ENCODE data around the gene CCNYL1.
"Not testable (repeated sequence)": the region's sequence is repeated elsewhere in the genome, so short reads cannot be mapped to it uniquely, and the experiment has no call there.

CCNYL1 gene

DNA sequence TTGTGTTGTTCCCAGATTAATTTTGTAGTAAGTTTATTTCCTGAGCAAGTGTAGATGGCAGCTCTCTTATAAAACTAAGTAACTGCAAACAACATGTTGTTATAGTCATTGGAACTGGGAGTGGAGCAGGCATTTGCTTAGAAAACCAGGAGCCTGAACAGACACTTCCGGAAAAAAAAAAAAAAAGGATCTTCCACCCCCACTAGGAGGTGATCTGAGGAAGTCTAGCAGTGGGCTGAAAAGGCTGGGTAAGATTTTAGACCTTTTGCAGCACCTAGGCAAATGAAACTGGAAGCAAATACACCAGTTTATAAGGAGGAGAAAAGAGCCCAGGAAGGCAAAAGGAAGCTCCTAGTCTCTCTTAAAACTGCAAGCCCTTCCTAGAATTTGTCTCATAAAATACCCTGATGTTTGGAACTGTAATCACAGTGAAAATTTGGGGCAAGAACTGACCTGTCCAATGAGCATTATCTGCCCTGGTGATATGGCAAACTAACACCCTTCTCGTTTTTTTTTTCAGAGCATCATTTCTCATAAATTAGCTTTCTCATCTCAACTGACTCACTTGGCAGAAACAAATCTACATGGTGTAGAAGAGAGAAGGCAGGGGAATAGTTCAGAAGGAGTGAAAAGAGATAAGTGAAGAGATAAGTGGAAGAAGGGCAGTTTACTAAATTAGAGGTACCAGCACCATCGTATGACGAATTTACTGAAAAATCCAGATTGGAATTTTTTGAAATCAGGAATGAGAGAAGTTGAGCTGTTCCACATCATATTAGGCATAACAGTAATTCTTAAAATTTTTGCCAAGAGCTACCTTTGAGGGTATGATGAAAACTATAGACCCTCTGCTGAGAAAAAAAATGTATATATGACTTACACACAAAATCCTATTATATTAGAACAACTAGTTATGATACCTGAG is 4.2 kb upstream of the CCNYL1 start:
- in situ Hi-C loops (cut with HindIII; ENCODE audit: low pct_unique_long_range_greater_than_20kb, low sequenced_read_pairs) = no loop called here
- DNase-seq (ENCODE audit: low read depth in 1 of 2, low spot score in 1 of 2) = no peak
- no peak for TF ChIP-seq JUND (IDR thresholded peaks at IDR 0.05; ENCODE audit: low read depth)

DNA sequence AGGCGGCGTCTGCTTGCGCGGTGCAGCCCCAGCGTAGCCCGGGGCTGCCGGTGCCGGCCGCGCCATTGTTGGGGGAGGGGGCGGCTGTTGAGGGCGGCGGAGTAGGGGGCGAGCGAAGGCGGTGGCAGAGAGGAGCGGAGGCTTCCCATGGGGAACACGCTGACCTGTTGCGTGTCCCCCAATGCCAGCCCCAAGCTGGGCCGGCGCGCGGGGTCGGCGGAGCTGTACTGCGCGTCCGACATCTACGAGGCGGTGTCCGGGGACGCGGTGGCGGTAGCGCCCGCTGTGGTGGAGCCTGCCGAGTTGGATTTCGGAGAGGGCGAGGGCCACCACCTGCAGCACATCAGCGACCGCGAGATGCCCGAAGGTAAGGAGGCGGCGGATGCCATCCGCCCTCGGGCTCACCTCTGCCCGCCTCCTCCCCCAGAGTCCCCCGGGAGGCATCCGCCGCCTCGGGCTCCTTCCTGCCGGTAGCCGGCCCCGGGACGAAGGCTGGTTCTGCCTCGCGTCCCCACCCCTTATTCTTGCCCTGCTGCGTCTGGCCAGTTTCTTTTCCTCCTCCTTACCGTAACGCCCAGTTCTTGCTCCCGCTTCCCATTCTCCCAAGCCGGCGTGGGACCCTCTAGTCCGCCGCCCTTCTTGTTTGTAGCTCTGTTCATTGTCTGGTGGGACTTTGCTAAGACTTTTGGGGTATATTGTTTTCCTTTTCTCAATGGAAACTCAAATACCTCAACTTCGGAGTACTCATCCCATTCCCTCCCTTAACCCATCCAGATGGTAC is 500 bp downstream of the CCNYL1 start:
- peak; percentile 29 to 41 for DNase-seq (ENCODE audit: low read depth in 1 of 2, low spot score in 1 of 2)
- in situ Hi-C loops (cut with HindIII; ENCODE audit: low pct_unique_long_range_greater_than_20kb, low sequenced_read_pairs) = no loop called here
- no peak for TF ChIP-seq JUND (IDR thresholded peaks at IDR 0.05; ENCODE audit: low read depth)

DNA sequence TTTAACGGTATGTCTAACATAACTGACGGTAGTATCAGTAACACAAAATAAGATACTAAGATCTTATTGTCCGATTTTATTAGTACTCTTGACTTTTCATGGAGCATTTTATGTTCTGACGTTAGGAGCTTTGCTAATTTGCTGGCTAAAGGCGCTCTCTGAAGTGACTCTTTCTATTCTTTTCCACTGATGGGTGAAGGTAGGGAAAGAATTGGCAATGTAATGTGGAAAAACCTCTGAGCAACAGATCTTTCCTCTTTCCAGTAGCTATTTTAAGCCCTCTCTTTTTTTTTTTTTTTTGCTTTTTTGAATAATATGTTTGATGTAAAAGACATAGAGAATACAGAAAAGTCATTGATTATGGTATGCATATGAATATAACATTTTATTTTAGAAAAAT is 4.6 kb downstream of the CCNYL1 start:
- in situ Hi-C loops (cut with HindIII; ENCODE audit: low pct_unique_long_range_greater_than_20kb, low sequenced_read_pairs) = no loop called here
- no peak for DNase-seq (ENCODE audit: low read depth in 1 of 2, low spot score in 1 of 2)
- no peak for TF ChIP-seq JUND (IDR thresholded peaks at IDR 0.05; ENCODE audit: low read depth)

DNA sequence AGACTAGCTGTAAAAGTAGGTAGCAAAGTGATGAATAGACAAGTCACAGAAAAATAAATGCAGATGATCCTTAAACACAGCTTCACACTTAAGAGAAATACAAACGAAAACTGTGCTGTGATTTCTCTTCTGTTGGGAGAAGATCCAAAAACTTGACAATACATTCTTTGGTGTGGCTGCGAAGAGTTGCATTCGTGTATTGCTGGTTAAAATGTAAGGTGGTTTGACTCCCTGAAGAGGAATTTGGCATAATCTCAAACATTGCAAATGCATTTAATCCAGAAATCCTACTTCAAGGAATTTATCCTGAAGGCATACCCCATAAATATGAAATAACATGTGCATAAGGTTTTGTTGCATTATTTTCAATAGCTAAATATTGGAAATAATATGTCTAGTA is 7.1 kb downstream of the CCNYL1 start:
- in situ Hi-C loops (cut with HindIII; ENCODE audit: low pct_unique_long_range_greater_than_20kb, low sequenced_read_pairs) = no loop called here
- no peak for TF ChIP-seq JUND (IDR thresholded peaks at IDR 0.05; ENCODE audit: low read depth)
- no peak for DNase-seq (ENCODE audit: low read depth in 1 of 2, low spot score in 1 of 2)

DNA sequence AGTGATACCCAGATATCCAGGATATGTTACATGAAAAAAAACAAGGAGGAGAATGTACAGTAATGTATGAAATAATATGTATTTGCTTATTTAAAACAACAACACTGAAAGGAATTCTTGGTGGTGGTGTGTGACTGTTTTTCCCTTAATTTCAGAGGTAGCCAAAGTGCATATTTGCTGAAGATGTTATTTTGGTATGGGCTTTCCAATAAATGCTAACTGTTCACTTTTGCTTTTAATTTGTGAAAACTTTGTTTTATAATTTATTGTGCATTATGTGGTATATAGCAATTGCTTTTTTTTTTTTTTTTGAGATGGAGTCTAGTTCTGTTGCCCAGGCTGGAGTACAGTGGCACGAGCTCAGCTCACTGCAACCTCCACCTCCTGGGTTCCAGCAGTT is 7.6 kb downstream of the CCNYL1 start:
- no peak for TF ChIP-seq JUND (IDR thresholded peaks at IDR 0.05; ENCODE audit: low read depth)
- in situ Hi-C loops (cut with HindIII; ENCODE audit: low pct_unique_long_range_greater_than_20kb, low sequenced_read_pairs) = no loop called here

DNA sequence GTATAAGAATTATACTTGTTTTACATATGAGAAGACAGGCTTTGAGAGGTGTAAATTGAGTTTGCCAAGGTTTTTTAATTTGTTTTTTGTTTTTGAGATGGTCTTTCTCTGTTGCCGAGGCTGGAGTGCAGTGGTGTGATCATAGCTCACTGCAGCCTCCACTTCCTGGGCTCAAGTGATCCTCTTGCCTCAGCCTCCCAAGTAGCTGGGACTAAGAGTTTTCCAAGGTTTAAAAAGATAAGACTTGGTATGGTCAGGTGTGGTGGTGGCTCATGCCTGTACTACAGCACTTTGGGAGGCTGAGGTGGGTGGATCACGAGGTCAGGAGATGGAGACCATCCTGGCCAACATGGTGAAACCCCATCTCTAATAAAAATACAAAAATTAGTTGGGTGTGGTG is 8.2 kb downstream of the CCNYL1 start:
- in situ Hi-C loops (cut with HindIII; ENCODE audit: low pct_unique_long_range_greater_than_20kb, low sequenced_read_pairs); DNase-seq (ENCODE audit: low read depth in 1 of 2, low spot score in 1 of 2): not testable (repeated sequence)

More for the DNA sequence above, 7.6 kb downstream of the CCNYL1 start:
- no peak for DNase-seq (ENCODE audit: low read depth in 1 of 2, low spot score in 1 of 2)

DNA sequence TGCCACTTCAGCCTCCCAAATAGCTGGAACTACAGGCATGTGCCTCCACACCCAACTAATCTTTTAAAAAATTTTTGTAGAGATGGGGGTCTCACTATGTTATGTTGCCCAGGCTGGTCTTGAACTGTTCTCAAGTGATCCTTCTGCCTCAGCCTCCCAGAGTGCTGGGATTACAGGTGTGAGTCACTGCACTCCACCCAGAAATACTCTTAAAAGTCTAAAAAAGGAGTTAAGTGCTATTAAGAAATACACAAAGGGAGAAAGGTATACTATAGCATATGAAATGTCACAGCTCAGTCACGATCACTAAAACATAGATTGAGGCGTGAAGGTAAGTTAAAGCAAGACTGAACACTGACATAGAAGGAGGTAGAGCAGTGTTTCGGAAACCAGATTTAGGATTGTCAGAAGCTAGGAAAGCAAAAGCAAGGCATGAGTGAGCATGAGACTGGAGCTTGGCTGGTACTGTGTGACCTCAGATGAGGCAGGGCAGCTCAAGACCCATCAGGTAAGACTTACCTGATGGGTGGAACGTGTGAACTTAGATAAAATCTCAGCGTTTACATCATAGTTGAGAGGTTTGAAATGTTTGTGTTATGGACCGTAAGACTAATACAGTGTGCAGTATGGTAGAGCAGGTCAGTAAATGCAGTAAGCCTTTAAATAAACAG is 9.2 kb downstream of the CCNYL1 start:
- in situ Hi-C loops (cut with HindIII; ENCODE audit: low pct_unique_long_range_greater_than_20kb, low sequenced_read_pairs) = no loop called here

DNA sequence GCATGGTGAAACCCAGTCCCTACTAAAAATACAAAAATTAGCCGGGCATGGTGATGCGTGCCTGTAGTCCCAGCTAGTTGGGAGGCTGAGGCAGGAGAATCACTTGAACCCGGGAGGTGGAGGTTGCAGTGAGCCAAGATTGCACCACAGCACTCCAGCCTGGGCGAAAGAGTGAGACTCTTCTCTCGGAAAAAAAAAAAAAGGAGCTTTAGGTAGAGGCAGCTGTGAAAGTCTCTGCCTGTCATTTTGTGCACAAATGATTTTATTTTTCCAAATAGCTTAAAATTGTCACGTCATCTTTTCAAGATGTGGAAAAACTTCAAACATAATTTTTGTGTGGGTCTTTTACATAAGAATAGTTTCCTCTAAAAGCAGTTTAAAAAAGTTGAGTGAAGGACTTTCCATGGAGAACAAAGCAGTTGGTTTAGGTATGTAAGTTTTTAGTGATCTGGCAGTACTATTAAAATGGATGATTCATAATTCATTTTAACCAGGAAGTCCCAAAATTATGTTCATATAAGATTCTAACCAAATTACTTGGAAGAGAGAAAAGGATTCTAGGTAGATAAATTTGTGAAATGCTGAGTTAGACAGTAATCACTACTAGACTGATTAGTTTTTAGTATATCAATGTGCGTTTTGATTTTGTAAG is 11.5 kb downstream of the CCNYL1 start:
- TF ChIP-seq JUND (IDR thresholded peaks at IDR 0.05; ENCODE audit: low read depth) = no peak
- DNase-seq (ENCODE audit: low read depth in 1 of 2, low spot score in 1 of 2) = no peak
- in situ Hi-C loops (cut with HindIII; ENCODE audit: low pct_unique_long_range_greater_than_20kb, low sequenced_read_pairs) = no loop called here

More for the DNA sequence above, 9.2 kb downstream of the CCNYL1 start:
- TF ChIP-seq JUND (IDR thresholded peaks at IDR 0.05; ENCODE audit: low read depth) = no peak
- peak in 1 of 2 experiments; percentile 41 for DNase-seq (ENCODE audit: low read depth in 1 of 2, low spot score in 1 of 2)

DNA sequence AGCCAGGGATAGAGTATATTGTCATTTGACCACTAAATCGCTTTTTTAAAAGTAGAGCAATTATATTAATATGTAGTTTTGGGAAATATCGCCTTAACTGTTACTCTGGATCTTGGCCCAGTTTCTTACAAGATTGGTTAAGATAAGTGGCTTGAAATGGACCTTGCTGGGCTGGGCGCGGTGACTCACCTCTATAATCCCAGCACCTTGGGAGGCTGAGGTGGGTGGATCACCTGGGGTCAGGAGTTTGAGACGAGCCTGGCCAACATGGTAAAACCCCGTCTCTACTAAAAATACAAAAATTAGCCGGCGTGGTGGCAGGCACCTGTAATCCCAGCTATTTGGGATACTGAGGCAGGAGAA is 12.0 kb downstream of the CCNYL1 start:
- in situ Hi-C loops (cut with HindIII; ENCODE audit: low pct_unique_long_range_greater_than_20kb, low sequenced_read_pairs); DNase-seq (ENCODE audit: low read depth in 1 of 2, low spot score in 1 of 2): not testable (repeated sequence)

DNA sequence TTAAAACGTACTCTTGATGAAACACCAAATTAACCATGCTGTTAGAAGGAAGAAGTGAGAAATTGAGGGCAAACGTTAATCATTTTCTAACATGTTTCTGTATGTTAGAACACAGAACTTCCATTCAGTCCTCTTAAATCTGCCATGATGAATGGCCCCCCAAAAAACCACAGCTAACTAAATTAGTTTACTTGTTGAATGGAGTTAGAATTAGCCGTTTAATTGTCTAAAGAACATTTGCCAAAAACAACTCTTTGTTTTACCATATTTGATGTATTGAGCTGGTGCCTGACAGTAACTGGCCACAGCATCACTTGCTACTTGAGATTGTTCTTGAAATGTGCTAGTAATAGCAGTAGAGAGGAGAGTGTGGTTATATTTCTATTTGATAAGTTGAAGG is 12.7 kb downstream of the CCNYL1 start:
- DNase-seq (ENCODE audit: low read depth in 1 of 2, low spot score in 1 of 2) = no peak
- in situ Hi-C loops (cut with HindIII; ENCODE audit: low pct_unique_long_range_greater_than_20kb, low sequenced_read_pairs) = no loop called here
- no peak for TF ChIP-seq JUND (IDR thresholded peaks at IDR 0.05; ENCODE audit: low read depth)

DNA sequence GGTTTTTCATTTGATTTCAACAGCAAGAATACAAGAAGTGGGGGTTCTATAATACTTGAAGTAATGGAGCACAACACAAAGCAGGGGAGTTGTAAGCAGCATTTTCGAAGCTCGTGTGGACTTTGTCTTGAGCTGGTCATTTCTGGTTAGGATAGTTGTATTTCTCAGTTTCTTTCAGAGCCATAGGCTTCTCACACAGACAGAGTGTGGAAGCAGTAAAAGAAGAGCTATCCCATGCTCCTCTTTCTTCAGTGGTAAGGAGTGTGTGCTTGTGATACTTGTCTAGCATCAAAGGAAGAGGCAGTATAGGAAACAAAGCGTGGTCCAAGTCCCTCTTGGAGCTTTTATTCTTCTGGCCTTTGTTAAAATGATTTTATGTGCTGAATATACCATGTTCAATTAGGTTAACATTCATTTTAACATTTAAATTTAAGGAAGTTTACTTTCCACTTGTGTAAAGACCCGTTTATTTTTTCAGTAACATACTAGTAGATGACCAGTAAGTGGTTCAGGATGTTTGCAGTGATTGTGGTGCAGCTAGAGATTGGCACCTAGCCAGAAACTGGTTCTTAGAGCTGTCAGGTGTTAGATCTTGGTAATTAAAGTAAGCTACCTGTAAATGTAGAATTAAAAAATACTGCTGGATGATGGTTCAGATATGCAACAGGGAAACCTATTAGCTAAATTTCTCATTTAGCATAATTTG is 14.6 kb downstream of the CCNYL1 start:
- peak in 1 of 2 experiments; percentile 9 for DNase-seq (ENCODE audit: low read depth in 1 of 2, low spot score in 1 of 2)
- in situ Hi-C loops (cut with HindIII; ENCODE audit: low pct_unique_long_range_greater_than_20kb, low sequenced_read_pairs) = no loop called here
- no peak for TF ChIP-seq JUND (IDR thresholded peaks at IDR 0.05; ENCODE audit: low read depth)

DNA sequence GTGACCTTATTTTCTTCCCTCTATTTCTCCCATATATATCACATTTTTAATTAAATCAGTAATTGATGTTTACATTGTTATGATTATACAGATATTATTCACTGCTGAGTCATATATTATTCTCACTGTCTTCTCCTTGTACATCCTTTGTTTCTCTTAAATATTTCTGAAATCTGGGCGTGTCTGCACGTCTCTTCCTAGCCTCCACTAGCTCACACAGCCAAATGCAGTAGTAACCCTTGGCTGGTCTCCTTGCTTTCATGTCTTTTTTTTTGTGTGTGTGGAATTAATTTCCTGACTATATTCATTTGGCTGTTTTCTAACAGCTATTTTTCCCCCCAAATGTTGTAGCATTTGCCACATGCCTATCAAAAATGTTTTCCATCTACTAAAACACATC is 15.8 kb downstream of the CCNYL1 start:
- no peak for TF ChIP-seq JUND (IDR thresholded peaks at IDR 0.05; ENCODE audit: low read depth)
- no peak for DNase-seq (ENCODE audit: low read depth in 1 of 2, low spot score in 1 of 2)
- in situ Hi-C loops (cut with HindIII; ENCODE audit: low pct_unique_long_range_greater_than_20kb, low sequenced_read_pairs) = no loop called here
